ENCODE data around the gene GNPTAB.

Gene GNPTAB

GRCh38 chr12:101839324-101840283, 8.8 kb upstream of the GNPTAB start:
- peak; percentile 79 for TF ChIP-seq CTCF (IDR thresholded peaks at IDR 0.05)
- Mint-ChIP-seq H3K27ac (no peak overlapping the region), H3K36me3 (ENCODE audit: low read depth) (no peaks in the 10 kb centered on the region), H3K4me3 (no peak overlapping the region), H3K4me1 (no peaks in the 10 kb centered on the region), H3K27me3 (ENCODE audit: low read depth, poor library complexity) (peaks cover 10% of the 10 kb centered on the region), H3K9me3 (no peaks in the 10 kb centered on the region)
- peak; percentile 70 for DNase-seq

- Mint-ChIP-seq H3K36me3 (ENCODE audit: low read depth) (no peaks in the 10 kb centered on the region), H3K9me3 (no peaks in the 10 kb centered on the region), H3K4me3 (no peak overlapping the region), H3K27ac (no peak overlapping the region), H3K4me1 (no peaks in the 10 kb centered on the region), H3K27me3 (ENCODE audit: low read depth, poor library complexity) (peaks cover 10% of the 10 kb centered on the region)
- no peak for DNase-seq
- TF ChIP-seq CTCF (IDR thresholded peaks at IDR 0.05), result no peak
These were observed 8.0 kb upstream of the GNPTAB start for GRCh38 chr12:101838628-101839323.

- TF ChIP-seq CTCF (IDR thresholded peaks at IDR 0.05), result no peak
- no peak overlapping the region for H3K27ac Mint-ChIP-seq
- H3K9me3 Mint-ChIP-seq, result no peaks in the 10 kb centered on the region
- H3K4me1 Mint-ChIP-seq, result peaks cover 5% of the 10 kb centered on the region
- H3K36me3 Mint-ChIP-seq (ENCODE audit: low read depth), result no peaks in the 10 kb centered on the region
- H3K27me3 Mint-ChIP-seq (ENCODE audit: low read depth, poor library complexity), result peaks cover 14% of the 10 kb centered on the region
- no peak overlapping the region for H3K4me3 Mint-ChIP-seq
- no peak for DNase-seq
These were observed 1.3 kb upstream of the GNPTAB start for GRCh38 chr12:101832030-101832429.

- H3K27me3 Mint-ChIP-seq (ENCODE audit: low read depth, poor library complexity), result peaks cover 14% of the 10 kb centered on the region
- peak overlapping the region; percentile 48 for H3K27ac Mint-ChIP-seq
- peaks cover 8% of the 10 kb centered on the region for H3K4me1 Mint-ChIP-seq
- peak overlapping the region; percentile 96 for H3K4me3 Mint-ChIP-seq
- no peak for TF ChIP-seq CTCF (IDR thresholded peaks at IDR 0.05)
- no peaks in the 10 kb centered on the region for H3K9me3 Mint-ChIP-seq
- DNase-seq, result no peak
- no peaks in the 10 kb centered on the region for H3K36me3 Mint-ChIP-seq (ENCODE audit: low read depth)
These were observed 956 bp downstream of the GNPTAB start for GRCh38 chr12:101829639-101830366.

- Mint-ChIP-seq H3K4me3 (peak overlapping the region; percentile 96), H3K9me3 (no peaks in the 10 kb centered on the region), H3K4me1 (peaks cover 14% of the 10 kb centered on the region), H3K36me3 (ENCODE audit: low read depth) (no peaks in the 10 kb centered on the region), H3K27me3 (ENCODE audit: low read depth, poor library complexity) (peaks cover 14% of the 10 kb centered on the region), H3K27ac (no peak overlapping the region)
- DNase-seq, result no peak
- no peak for TF ChIP-seq CTCF (IDR thresholded peaks at IDR 0.05)
These were observed 2.1 kb downstream of the GNPTAB start for GRCh38 chr12:101828463-101829196.

All from nephron progenitor cell (in vitro differentiated cells).